Mesendoderm (in vitro differentiated cells): ENCODE data around the gene HK2.

Experiments used
- DNase-seq: peaks from one replicate; pipeline ENCODE4 v3.0.0; 2013
- H2AK5ac ChIP-seq: 2 replicates; pipeline ENCODE4 v1.6.1; 2013; ENCODE audit warnings: low read length, inconsistent platforms
- H2BK120ac ChIP-seq: 2 replicates; pipeline ENCODE4 v1.6.1; 2013; ENCODE audit warnings: low read depth, mild to moderate bottlenecking, low read length, moderate library complexity, mixed read lengths
- H2BK15ac ChIP-seq: replicated peaks from 2 replicates; pipeline ENCODE4 v1.6.1; 2013; ENCODE audit warnings: low read depth, mild to moderate bottlenecking, moderate library complexity
- H2BK5ac ChIP-seq: 2 replicates; pipeline ENCODE4 v1.6.1; 2013; ENCODE audit warnings: low read length, inconsistent platforms
- H3K18ac ChIP-seq: 2 replicates; pipeline ENCODE4 v1.6.1; 2013; ENCODE audit warnings: mild to moderate bottlenecking, low read length, mixed read lengths
- H3K23ac ChIP-seq: one replicate; pipeline ENCODE4 v1.6.1; 2013; ENCODE audit warnings: low read length
- H3K27ac ChIP-seq: 2 replicates; pipeline ENCODE4 v1.5.1; 2013; ENCODE audit warnings: low read depth, mild to moderate bottlenecking, inconsistent platforms, low read length, moderate library complexity
- H3K27me3 ChIP-seq: 2 replicates; pipeline ENCODE4 v1.6.1; 2013; ENCODE audit warnings: low read length, control low read depth, mild to moderate bottlenecking, inconsistent platforms; ENCODE audit not compliant: insufficient read depth, poor library complexity
- H3K36me3 ChIP-seq: 2 replicates; pipeline ENCODE4 v1.6.1; 2013; ENCODE audit warnings: low read length, inconsistent platforms; ENCODE audit not compliant: control insufficient read depth, insufficient read depth
- H3K4ac ChIP-seq: one replicate; pipeline ENCODE4 v1.6.1; 2013; ENCODE audit warnings: low read depth, mild to moderate bottlenecking, low read length, moderate library complexity
- H3K4me1 ChIP-seq: 2 replicates; pipeline ENCODE4 v1.6.1; 2013; ENCODE audit warnings: low read depth, low read length, inconsistent platforms; ENCODE audit not compliant: control insufficient read depth
- H3K4me2 ChIP-seq: 2 replicates; pipeline ENCODE4 v1.6.1; 2013; ENCODE audit warnings: low read length
- H3K4me3 ChIP-seq: 2 replicates; pipeline ENCODE4 v1.5.1; 2013; ENCODE audit warnings: mild to moderate bottlenecking, low read length
- H3K56ac ChIP-seq: one replicate; pipeline ENCODE4 v1.6.1; 2013; ENCODE audit warnings: low read length
- H3K79me1 ChIP-seq: 2 replicates; pipeline ENCODE4 v1.6.1; 2013; ENCODE audit warnings: low read length, inconsistent platforms
- H3K79me2 ChIP-seq: 2 replicates; pipeline ENCODE4 v1.6.1; 2013; ENCODE audit warnings: mild to moderate bottlenecking, low read length; ENCODE audit not compliant: control insufficient read depth, insufficient read depth
- H3K9ac ChIP-seq: 2 replicates; pipeline ENCODE4 v1.6.1; 2013; ENCODE audit warnings: low read length, inconsistent platforms
- H4K5ac ChIP-seq: one replicate; pipeline ENCODE4 v1.6.1; 2013; ENCODE audit warnings: low read length
- H4K8ac ChIP-seq: one replicate; pipeline ENCODE4 v1.6.1; 2013; ENCODE audit warnings: low read depth, mild to moderate bottlenecking, control low read depth, low read length, moderate library complexity
- WGBS: extraction: QIAGEN DNeasy Blood & Tissue Kit; methylation state at CpG from one replicate; pipeline ENCODE4 v1.1.7; 2013; ENCODE audit warnings: low lambda C conversion rate, missing lambda C conversion rate; ENCODE audit not compliant: insufficient coverage; ENCODE audit errors: extremely low coverage; 5-methylcytosine and 5-hydroxymethylcytosine counted together

The HK2 gene

DNA sequence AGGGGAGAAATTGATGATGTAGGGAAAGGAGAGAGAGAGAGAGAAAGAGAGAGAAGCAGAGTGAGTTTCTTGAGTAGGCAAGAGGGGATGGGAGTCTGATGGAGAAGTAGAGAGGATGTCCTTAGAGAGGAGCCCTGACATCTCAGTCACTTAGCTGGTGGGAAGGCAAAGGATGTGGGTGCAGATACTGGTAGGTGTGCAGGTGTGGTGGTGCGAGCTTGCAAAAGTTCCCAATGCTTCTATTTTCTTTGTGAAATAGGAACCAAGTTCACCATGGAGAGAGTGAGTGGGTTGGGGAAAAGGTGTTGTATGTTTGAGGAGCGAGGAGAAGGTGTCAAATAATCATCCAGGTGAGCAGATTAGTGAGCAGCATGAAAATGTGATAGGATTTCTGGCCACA, 98.0 kb downstream of the HK2 start:
- H3K56ac ChIP-seq = no peak overlapping the region

DNA sequence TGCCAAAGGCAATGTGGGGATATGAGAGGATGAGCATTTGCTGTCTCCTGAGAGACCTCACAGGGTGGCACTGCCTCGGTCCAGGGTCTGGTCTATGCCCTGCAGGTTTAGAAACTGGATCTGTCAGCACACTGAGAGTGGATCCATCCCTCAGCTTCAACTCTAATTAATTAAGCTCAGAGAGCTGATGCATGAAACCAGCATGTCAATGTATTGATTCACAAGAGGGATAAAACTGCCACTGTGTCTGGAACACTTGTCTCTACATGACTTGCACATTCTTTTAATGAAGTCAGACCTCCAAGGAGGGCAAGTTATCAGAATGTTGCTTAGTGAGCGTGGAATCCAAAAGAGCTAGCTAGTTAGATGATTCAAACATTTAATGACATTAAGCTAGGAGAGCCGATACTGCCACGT, 102.1 kb downstream of the HK2 start:
- Histone ChIP-seq H3K23ac (no peak overlapping the region), H2AK5ac (no peak overlapping the region), H2BK120ac (no peak overlapping the region), H4K8ac (no peak overlapping the region), H3K4me2 (no peak overlapping the region), H3K4ac (no peak overlapping the region), H2BK15ac (no peak overlapping the region), H2BK5ac (no peak overlapping the region), H3K27ac (no peak overlapping the region), H4K5ac (no peak overlapping the region), H3K18ac (no peak overlapping the region), H3K9ac (no peak overlapping the region), H3K56ac (no peak overlapping the region), H3K79me2 (no peaks in the 10 kb centered on the region), H3K27me3 (no peaks in the 10 kb centered on the region), H3K4me3 (no peak overlapping the region), H3K36me3 (no peaks in the 10 kb centered on the region), H3K4me1 (no peaks in the 10 kb centered on the region), H3K79me1 (no peaks in the 10 kb centered on the region)
- no peak for DNase-seq
- no CpG with 5 or more reads among the region's 4 CpGs for WGBS

More for the DNA sequence above, 98.0 kb downstream of the HK2 start:
- H3K27ac ChIP-seq = no peak overlapping the region
- no peak overlapping the region for H2BK5ac ChIP-seq
- no peak overlapping the region for H4K5ac ChIP-seq
- H3K36me3 ChIP-seq = no peaks in the 10 kb centered on the region
- no CpG with 5 or more reads among the region's 2 CpGs for whole genome bisulfite sequencing
- no peak overlapping the region for H2AK5ac ChIP-seq
- H3K4ac ChIP-seq = no peak overlapping the region
- H3K9ac ChIP-seq = no peak overlapping the region
- no peaks in the 10 kb centered on the region for H3K27me3 ChIP-seq
- no peak for DNase-seq
- no peak overlapping the region for H4K8ac ChIP-seq
- H3K79me2 ChIP-seq = no peaks in the 10 kb centered on the region
- H2BK120ac ChIP-seq = no peak overlapping the region
- no peak overlapping the region for H3K4me2 ChIP-seq
- H2BK15ac ChIP-seq = no peak overlapping the region
- H3K18ac ChIP-seq = no peak overlapping the region
- no peak overlapping the region for H3K23ac ChIP-seq
- no peak overlapping the region for H3K4me3 ChIP-seq
- no peaks in the 10 kb centered on the region for H3K79me1 ChIP-seq
- H3K4me1 ChIP-seq = no peaks in the 10 kb centered on the region

DNA sequence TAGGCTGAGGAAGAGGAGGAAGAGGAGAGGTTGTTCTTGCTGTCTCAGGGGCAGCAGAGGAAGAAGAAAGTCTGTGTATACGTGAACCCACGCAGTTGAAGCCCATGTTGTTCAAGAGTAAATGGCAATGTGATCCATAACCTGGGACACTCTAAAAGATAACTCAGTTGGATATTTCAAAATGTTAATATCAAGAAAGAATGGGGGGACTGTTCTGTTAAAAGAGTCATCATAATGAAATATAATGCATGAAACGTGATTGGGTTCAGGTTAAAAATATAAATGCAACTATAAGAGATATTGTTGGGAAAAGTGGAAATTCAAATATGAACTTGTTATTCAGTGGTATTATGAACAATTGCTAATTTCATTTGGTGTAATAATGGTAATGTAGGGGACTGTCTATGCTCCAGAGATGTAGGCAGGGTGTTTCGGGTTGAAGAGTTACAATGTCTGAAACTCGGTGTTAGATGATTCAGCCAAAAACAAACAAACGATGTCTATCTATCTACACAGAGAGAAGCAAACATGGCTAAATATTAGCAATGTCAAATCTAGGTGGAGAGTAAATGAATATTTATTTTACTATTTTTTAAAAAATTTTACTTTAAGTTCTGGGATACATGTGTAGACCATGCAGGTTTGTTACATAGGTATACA, 103.4 kb downstream of the HK2 start:
- Histone ChIP-seq H2BK120ac (no peak overlapping the region), H2AK5ac (no peak overlapping the region), H3K23ac (no peak overlapping the region), H3K79me1 (no peaks in the 10 kb centered on the region), H2BK15ac (no peak overlapping the region), H3K36me3 (no peaks in the 10 kb centered on the region), H4K5ac (no peak overlapping the region), H3K4ac (no peak overlapping the region), H3K9ac (no peak overlapping the region), H3K4me3 (no peak overlapping the region), H3K27me3 (no peaks in the 10 kb centered on the region), H3K56ac (no peak overlapping the region), H3K27ac (no peak overlapping the region), H2BK5ac (no peak overlapping the region), H3K4me1 (no peaks in the 10 kb centered on the region), H4K8ac (no peak overlapping the region), H3K79me2 (no peaks in the 10 kb centered on the region), H3K4me2 (no peak overlapping the region), H3K18ac (no peak overlapping the region)
- DNase-seq = no peak
- no CpG with 5 or more reads among the region's 6 CpGs for WGBS

DNA sequence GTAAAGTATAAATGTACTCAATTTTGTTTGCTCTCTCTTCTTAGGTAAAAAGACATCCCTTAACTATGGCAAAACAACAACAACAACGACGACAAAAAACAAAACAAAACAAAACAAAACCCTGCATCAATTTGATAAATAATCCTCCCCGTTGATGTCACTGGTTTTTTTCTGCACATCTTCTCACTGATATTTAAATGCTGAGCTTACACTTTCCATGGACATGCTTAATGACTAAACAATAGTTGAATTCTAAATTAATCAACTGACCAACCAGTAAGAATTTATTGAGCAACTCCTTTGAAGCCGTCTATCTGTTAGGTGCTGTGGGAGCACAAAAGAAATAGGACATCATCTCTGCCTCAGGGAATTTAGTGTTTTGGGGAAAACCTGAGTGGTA, 104.3 kb downstream of the HK2 start:
- no peak overlapping the region for H3K56ac ChIP-seq
- no peak overlapping the region for H4K8ac ChIP-seq
- 100% methylated on average over 3 of the region's 4 CpGs for WGBS

DNA sequence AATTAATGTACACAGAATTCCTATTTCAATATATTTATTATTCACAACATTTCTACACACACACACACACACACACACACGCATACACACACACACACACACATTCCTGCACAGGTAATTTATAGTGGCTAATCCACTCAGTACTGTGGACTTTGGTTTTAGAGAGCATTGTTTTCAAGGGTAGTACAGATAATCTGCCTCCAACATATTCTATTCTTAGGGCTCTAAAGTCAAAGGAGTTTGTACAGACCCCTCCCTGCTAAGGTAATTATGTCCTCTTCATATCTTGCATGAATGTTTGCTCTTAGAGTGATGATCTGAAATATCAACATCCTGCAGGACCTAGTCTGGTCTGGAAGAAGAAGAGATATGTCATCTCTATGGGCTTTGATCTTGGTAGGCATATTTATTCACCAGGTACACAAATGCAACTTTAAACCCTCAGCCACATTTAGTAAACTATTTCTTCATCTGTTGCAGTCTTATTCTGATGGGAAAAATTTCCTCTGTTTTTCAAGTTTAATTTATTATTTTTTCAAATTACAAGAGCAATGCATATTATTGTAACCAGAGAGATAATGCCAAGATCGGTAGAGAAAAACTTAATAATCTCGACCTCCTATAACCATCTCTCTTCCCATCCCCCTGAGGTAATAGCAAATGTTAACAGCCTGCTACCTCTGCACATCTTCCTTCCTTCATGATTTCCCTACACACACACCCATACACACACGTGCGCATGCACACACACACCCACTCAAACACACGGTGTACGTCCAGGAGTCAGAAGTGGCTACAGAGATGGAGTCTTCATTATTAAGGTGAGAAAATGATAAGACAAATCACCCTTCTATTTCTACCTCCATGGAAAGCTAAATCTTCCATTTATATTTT, 106.2 kb downstream of the HK2 start:
- no peak overlapping the region for H3K4me3 ChIP-seq
- H3K27ac ChIP-seq = no peak overlapping the region
- no peaks in the 10 kb centered on the region for H3K27me3 ChIP-seq
- H2BK120ac ChIP-seq = no peak overlapping the region
- H2BK5ac ChIP-seq = no peak overlapping the region
- H4K8ac ChIP-seq = no peak overlapping the region
- H2AK5ac ChIP-seq = no peak overlapping the region
- no peak overlapping the region for H3K23ac ChIP-seq
- H3K18ac ChIP-seq = no peak overlapping the region
- no peaks in the 10 kb centered on the region for H3K79me2 ChIP-seq
- no peaks in the 10 kb centered on the region for H3K4me1 ChIP-seq
- no peak overlapping the region for H3K4ac ChIP-seq
- no CpG with 5 or more reads among the region's 7 CpGs for WGBS
- H4K5ac ChIP-seq = no peak overlapping the region
- no peak overlapping the region for H3K4me2 ChIP-seq
- H3K36me3 ChIP-seq = no peaks in the 10 kb centered on the region
- no peak for DNase-seq
- H2BK15ac ChIP-seq = no peak overlapping the region
- no peaks in the 10 kb centered on the region for H3K79me1 ChIP-seq
- H3K56ac ChIP-seq = no peak overlapping the region
- H3K9ac ChIP-seq = no peak overlapping the region

More for the DNA sequence above, 104.3 kb downstream of the HK2 start:
- Histone ChIP-seq H3K79me1 (no peaks in the 10 kb centered on the region), H3K79me2 (no peaks in the 10 kb centered on the region), H3K4me3 (no peak overlapping the region), H3K27me3 (no peaks in the 10 kb centered on the region), H3K18ac (no peak overlapping the region), H2BK15ac (no peak overlapping the region), H3K23ac (no peak overlapping the region), H2AK5ac (no peak overlapping the region), H4K5ac (no peak overlapping the region), H3K27ac (no peak overlapping the region), H3K4me1 (no peaks in the 10 kb centered on the region), H3K9ac (no peak overlapping the region), H2BK5ac (no peak overlapping the region), H3K36me3 (no peaks in the 10 kb centered on the region), H3K4me2 (no peak overlapping the region), H3K4ac (no peak overlapping the region), H2BK120ac (no peak overlapping the region)
- no peak for DNase-seq
